ENCODE data around the gene ZNF266.

Gene ZNF266

GRCh38 chr19:9370738-9371619 is 64.4 kb downstream of the ZNF266 start:
- DNase-seq: no peak
- H3K9me3 ChIP-seq: no peaks in the 10 kb centered on the region
- no peaks in the 10 kb centered on the region for H3K36me3 ChIP-seq
- H3K4me3 ChIP-seq (ENCODE audit: low read depth, low read length): no peak overlapping the region
- TF ChIP-seq CTCF (IDR thresholded peaks at IDR 0.05; ENCODE audit: low read depth, low read length): no peak
- no peaks in the 10 kb centered on the region for H3K27me3 ChIP-seq
- H3K4me1 ChIP-seq: no peaks in the 10 kb centered on the region

- H3K4me1 ChIP-seq: no peaks in the 10 kb centered on the region
- no peaks in the 10 kb centered on the region for H3K36me3 ChIP-seq
- peak within 1 kb of the TSS; percentile 74 for H3K4me3 ChIP-seq (ENCODE audit: low read depth, low read length)
- H3K27me3 ChIP-seq: no peaks in the 10 kb centered on the region
- DNase-seq: peak; percentile 73
- TF ChIP-seq CTCF (IDR thresholded peaks at IDR 0.05; ENCODE audit: low read depth, low read length): no peak
- H3K9me3 ChIP-seq: no peaks in the 10 kb centered on the region
These were observed 72.5 kb downstream of the ZNF266 start, which contains the start of gene ZNF177 for GRCh38 chr19:9362905-9363304. TSS of gene ZNF177 (plus strand) at chr19:9363013. CDS start at chr19:9378312, 15,299 bp downstream.

All from BE2C (cell line).